HS-27A (cell line): ENCODE data around the gene ZAR1.

Experiments
- DNase-seq: peaks from one replicate; pipeline ENCODE4 v3.0.0-alpha.2; 2012; ENCODE audit warnings: low read depth, missing footprints

Gene ZAR1

DNA sequence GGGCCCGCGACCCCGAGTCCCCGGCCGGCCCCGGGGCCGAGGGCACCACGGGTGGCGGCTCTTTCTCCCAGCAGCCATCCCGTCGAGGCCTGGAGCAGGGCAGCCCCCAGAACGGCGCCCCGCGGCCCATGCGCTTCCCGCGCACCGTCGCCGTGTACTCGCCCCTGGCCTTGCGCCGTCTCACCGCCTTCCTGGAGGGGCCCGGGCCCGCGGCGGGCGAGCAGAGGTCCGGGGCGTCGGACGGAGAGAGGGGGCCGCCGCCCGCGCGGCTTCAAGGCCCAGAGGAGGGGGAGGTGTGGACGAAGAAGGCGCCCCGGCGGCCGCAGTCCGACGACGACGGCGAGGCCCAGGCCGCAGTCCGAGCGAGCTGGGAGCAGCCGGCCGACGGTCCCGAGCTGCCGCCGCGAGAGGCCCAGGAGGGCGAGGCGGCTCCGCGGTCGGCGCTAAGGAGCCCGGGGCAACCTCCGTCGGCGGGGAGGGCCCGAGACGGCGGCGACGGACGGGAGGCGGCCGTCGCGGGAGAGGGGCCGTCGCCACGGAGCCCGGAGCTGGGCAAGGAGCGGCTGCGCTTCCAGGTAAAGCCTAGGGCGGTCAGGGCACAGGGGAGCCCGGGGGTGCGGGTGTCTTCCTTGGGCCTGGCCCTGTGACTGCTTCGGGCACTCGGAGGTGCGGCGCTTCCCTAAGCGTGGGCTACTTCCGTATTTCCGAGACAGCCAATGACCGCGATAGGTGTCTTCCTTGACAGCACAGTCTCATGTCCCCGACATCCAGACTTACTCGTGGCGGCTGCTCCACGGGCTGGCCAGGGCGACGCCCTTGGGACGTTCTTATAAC is 845 bp downstream of the ZAR1 start:
- DNase-seq, result no peak

GRCh38 chr4:48491514-48492176 is 1.6 kb downstream of the ZAR1 start:
- DNase-seq, result no peak

DNA sequence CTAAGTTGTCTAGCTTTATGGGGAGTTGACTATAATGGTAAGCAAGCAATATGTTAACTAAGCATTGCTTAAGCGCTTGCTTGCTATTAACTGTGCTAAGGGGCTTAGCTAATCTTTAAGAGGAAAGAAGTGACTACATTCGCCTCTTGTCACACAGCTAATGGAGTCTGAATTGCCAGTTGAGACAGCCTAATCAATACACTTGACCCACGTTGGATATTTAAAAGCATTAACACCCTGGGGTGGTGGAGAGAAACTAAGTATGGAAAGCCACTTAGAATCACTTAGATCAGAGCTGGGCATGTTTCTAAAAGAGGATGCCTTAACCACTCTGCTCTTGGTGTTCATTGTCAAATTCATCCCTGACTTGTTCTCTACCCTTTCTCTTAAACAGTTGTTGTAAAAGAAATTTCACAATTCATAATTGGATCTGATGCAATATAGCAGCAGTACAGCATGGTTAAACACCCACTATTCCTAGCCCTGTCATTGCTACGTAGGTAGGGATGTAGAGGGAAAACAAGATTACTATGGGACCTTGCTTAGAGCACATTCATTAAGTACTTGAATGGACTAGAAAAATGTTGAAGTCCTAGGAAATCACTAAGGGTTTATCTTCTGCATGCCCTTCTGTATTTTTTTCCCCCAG is 3.5 kb downstream of the ZAR1 start:
- DNase-seq, result no peak

GRCh38 chr4:48495941-48496340 is 5.9 kb downstream of the ZAR1 start:
- DNase-seq, result no peak

DNA sequence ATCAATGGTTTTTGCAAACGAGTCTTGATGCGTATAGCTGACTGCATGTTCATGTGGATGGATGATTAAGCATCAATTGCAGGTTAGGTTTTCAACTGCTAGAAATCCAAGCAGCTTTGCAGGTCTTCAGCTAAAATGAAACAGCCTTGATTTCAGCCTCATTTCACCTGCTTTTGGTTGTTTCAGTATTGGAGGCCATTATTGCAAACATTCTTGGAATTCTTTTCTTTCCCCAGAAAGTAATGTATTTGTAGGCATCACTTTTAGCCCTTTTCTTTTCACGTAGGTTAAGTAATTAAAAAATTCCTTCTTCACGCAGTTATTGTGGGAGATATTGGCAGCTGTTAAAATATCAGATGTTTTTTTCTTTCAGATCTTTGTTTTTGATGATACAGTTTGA is 8.8 kb downstream of the ZAR1 start:
- no peak for DNase-seq

GRCh38 chr4:48499551-48500066 is 9.6 kb downstream of the ZAR1 start:
- no peak for DNase-seq

DNA sequence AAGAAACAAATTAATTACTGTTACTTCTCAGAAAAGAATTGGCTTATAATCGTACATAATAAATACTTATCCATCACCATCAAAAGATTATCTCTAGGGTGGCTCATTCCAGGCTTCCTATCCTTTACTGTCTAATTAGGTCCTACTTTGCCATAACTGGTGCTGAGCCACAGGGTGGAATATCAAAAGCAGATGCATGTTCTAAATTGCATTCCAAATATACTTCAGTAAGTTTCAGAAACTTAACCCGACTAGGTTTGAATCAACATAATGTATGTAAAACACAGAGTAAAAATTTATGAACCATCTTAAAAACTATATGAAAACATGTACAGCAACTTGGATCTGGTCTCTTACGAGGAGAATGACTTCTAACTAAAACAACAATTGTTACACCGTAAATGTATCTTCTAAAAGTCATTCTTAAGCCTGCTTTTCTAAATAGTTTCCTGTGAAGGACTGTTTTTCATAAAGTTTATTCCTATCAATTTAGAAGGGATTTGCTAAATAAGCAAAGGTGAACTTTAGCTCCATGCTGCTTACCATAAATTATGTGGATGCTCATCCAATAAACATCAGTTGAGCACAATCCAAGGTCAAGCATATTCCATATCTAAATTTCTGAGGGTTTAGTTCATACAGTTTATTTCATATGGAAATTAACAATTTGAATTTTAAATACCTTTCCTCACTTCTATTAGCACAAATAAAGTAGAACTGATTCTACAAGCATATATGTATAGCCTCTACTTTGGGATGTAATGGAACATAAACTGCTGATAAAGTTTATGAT is 13.4 kb downstream of the ZAR1 start:
- no peak for DNase-seq

- DNase-seq, result no peak
Observed at GRCh38 chr4:48504026-48504330, 13.9 kb downstream of the ZAR1 start.

- DNase-seq, result no peak
Observed at GRCh38 chr4:48504352-48504751, 14.3 kb downstream of the ZAR1 start.

- DNase-seq, result no peak
Observed at GRCh38 chr4:48506716-48507115, 16.7 kb downstream of the ZAR1 start.

DNA sequence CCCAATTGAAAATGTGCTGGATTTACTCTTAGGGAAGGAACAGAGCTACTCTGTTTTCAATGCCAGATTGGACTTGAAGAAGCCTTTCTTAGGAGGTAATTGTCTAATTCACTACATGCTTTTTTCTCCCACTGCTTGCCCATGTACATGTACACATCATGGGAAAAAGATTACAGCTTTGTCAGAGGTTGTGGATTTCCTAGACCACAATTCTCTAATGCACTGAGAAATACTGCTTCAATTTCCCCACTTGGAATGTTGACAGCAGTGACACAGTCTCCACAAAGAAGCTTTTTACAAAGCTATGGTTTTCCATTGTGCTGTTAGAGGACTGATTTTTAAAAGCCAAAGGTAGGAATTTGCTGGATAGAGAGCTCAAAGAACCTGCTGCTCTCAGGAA is 19.5 kb downstream of the ZAR1 start:
- no peak for DNase-seq

DNA sequence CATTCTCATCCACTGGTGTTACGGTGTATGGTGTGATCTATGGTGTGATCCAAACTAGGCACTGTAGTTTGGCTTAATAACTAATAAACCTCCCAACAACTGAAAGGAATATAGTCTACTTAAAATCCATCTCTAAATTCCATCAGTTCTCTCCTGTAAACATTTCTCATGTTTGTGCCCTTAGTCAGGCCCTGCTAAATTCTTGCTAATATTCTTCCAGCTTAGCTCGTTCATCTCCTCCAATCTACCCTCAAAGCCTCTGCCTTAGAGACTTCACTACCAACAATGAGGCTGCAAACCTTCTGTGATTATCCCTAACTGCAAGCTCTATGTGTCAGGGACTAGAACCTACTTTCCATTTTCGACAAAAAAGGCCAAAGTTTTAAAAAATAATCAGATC is 28.1 kb downstream of the ZAR1 start:
- DNase-seq, result no peak

DNA sequence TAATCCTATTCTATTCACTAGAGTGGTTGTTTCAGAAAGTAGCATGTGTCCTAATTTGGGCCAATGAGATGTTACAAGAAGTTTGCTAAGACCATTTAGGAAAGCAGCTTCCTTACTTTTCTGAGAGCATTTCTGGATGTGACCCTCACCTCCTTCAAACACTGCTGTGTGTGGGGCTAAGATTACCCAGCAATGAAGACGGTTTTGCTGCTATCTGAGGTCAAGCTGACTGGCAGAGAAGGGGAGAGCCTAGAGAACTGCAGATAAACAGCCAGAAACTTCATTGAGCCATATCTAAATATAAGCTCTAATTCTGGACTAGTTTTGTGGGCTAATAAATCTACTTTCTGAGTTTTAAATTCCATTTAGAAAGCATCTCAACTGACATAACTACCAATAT is 36.4 kb downstream of the ZAR1 start:
- no peak for DNase-seq

DNA sequence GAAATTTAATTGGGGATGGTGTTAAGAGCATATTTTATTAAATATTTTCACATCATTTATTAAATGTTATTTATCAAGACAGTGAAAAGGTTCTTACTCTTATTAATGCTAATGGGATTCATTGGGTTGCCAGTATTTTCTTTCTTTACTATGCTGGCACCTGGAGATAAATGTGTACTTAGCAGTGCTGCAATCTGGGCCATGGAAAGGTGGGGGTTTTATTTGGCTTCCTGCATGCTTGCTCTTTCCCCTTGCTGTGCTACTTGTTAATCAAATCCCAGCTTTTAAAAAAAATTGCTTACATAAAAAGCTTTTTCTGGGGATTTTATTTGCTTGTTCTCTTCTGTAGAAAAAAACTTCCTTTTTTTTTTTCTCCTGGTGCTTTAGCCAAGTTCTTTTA is 48.3 kb downstream of the ZAR1 start:
- no peak for DNase-seq

GRCh38 chr4:48539597-48539996 is 49.5 kb downstream of the ZAR1 start:
- DNase-seq, result no peak

GRCh38 chr4:48542888-48543287 is 52.8 kb downstream of the ZAR1 start:
- no peak for DNase-seq

- no peak for DNase-seq
Observed at GRCh38 chr4:48543796-48544195, 53.7 kb downstream of the ZAR1 start.
